Heart left ventricle (tissue), 13 donors: Measurements from ENCODE around the gene VCL.

Experiments
- CTCF ChIP-seq, 12 donors: fragments of 200-600 bp; sonication (generic) in 4 of 12; IDR thresholded peaks; one replicate each; pipeline versions ENCODE4 v1.5.0 to v1.8.0; 2018 to 2022; ENCODE audit warnings: antibody characterized with exemption in 12 of 12, mild to moderate bottlenecking in 5 of 12
- POLR2A ChIP-seq, 2 donors: fragments of 450-650 bp; IDR thresholded peaks; one replicate each; pipeline ENCODE4 v1.6.1; 2017; ENCODE audit warnings: antibody characterized with exemption in 2 of 2, mild to moderate bottlenecking in 2 of 2, moderate library complexity in 2 of 2
- donor health status: ischemic (EF 13 %, LVEDD 7.1; RV severe dilation, severe dysfunction).
- donor health status: DM: no; HTN: yes; CAD: no.
- donor health status: DM: no; HTN: no; CAD: no.
- donor health status: ischemic (EF 25% LVEDD 6.9; RV normal size, moderate dysfunction).
- donor health status: ischemic (EF 25% LVEDD 5.7; RV mildly dilated, moderate dysfunction).
- donor health status: ischemic (EF 35%, LVEDD 5.7; RV mildly dilated, moderate dysfunction).
- donor health status: nonischemic (EF 11% LVEDD 7.7; RV severe dilation, severe dysfunction).
- donor health status: DM: yes; HTN: yes; CAD: no.
- donor health status: PGD.
- donor health status: ischemic (EF 29% LVEDD 5.4; RV normal size, mild dysfunction).
- donor health status: nonischemic (EF 23%, LVEDD 6.1; RV moderate dilation, normal function).

GRCh38 chr10:74120911-74121310 lies 123.0 kb downstream of the VCL start:
- TF ChIP-seq CTCF (IDR thresholded peaks at IDR 0.05) (no peak), POLR2A (IDR thresholded peaks at IDR 0.05) (no peak)
